PC-3 (cell line): ENCODE results near the gene RING1.

Experiments
- CTCF ChIP-seq: fragments of 300-600 bp; sonication (generic); conservative IDR thresholded peaks from 2 replicates; pipeline ENCODE4 v1.5.1; 2017; ENCODE audit warnings: antibody characterized with exemption, low read depth, mild to moderate bottlenecking, low read length
- EZH2phosphoT487 ChIP-seq: fragments of 300-600 bp; sonication (generic); IDR thresholded peaks from 2 replicates; pipeline ENCODE4 v1.6.1; 2018; ENCODE audit warnings: mild to moderate bottlenecking, antibody characterized with exemption, low read length, borderline replicate concordance

- TF ChIP-seq EZH2phosphoT487 (no peak), CTCF (no peak)
Observed at GRCh38 chr6:33217681-33218080, 9.4 kb downstream of the RING1 start.
